DOHH2 (cell line): ENCODE data around the gene NUDC.

Experiments used
- H3F3A ChIP-seq: fragments of 200-600 bp; sonication (generic), shearing (Covaris generic); 2 replicates; pipeline ENCODE4 v1.6.0; 2016; ENCODE audit warnings: antibody characterized with exemption, mild to moderate bottlenecking; ENCODE audit not compliant: control insufficient read depth, insufficient read depth
- H3K27ac ChIP-seq: fragments of 200-600 bp; sonication (generic); 2 replicates; pipeline ENCODE4 v1.5.1; 2014; ENCODE audit warnings: low read depth, mild to moderate bottlenecking, low read length, moderate library complexity
- H3K27me3 ChIP-seq: fragments of 200-600 bp; sonication (generic); 2 replicates; pipeline ENCODE4 v1.6.1; 2014; ENCODE audit warnings: mild to moderate bottlenecking, low read length, mixed read lengths; ENCODE audit not compliant: control insufficient read depth
- H3K36me3 ChIP-seq: fragments of 200-600 bp; sonication (generic); 2 replicates; pipeline ENCODE4 v1.6.1; 2014; ENCODE audit warnings: mild to moderate bottlenecking, low read length, moderate library complexity, mixed read lengths; ENCODE audit not compliant: control insufficient read depth
- H3K4me1 ChIP-seq: fragments of 200-600 bp; sonication (generic); 2 replicates; pipeline ENCODE4 v1.6.1; 2014; ENCODE audit warnings: mild to moderate bottlenecking, low read length, mixed read lengths; ENCODE audit not compliant: control insufficient read depth
- H3K4me2 ChIP-seq: fragments of 200-600 bp; sonication (generic); 2 replicates; pipeline ENCODE4 v1.6.0; 2014; ENCODE audit warnings: mild to moderate bottlenecking, low read length, moderate library complexity
- H3K4me3 ChIP-seq: fragments of 200-600 bp; sonication (generic); 2 replicates; pipeline ENCODE4 v1.5.1; 2014; ENCODE audit warnings: mild to moderate bottlenecking, low read length, mixed read lengths
- H3K79me2 ChIP-seq: fragments of 200-600 bp; sonication (generic); 2 replicates; pipeline ENCODE4 v1.6.1; 2014; ENCODE audit warnings: mild to moderate bottlenecking, low read length, mixed read lengths; ENCODE audit not compliant: control insufficient read depth
- H3K9me2 ChIP-seq: fragments of 200-600 bp; sonication (generic); replicated peaks from 2 replicates; pipeline ENCODE4 v1.6.1; 2014; ENCODE audit warnings: mild to moderate bottlenecking, low read length, mixed read lengths; ENCODE audit not compliant: control insufficient read depth
- H3K9me3 ChIP-seq: fragments of 200-600 bp; sonication (generic); 2 replicates; pipeline ENCODE4 v1.6.1; 2014; ENCODE audit warnings: antibody characterized with exemption, low read length, mixed read lengths; ENCODE audit not compliant: control insufficient read depth, insufficient read depth
- H4K20me1 ChIP-seq: fragments of 200-600 bp; sonication (generic); 2 replicates; pipeline ENCODE4 v1.6.0; 2014; ENCODE audit warnings: low read depth, mild to moderate bottlenecking, antibody characterized with exemption, low read length, moderate library complexity; ENCODE audit not compliant: control insufficient read depth, insufficient read depth
- EZH2phosphoT487 ChIP-seq: fragments of 200-600 bp; sonication (generic); IDR thresholded peaks from 2 replicates; pipeline ENCODE4 v1.6.1; 2017; ENCODE audit warnings: borderline replicate concordance, mild to moderate bottlenecking, antibody characterized with exemption, low read length, moderate library complexity, mixed read lengths
- TF ChIP-seq, protein P1 (sequence below): fragments of 200-600 bp; sonication (generic); IDR thresholded peaks from one replicate; pipeline ENCODE4 v1.5.1; 2014; ENCODE audit warnings: antibody characterized with exemption, mild to moderate bottlenecking, low read depth, low read length; ENCODE audit not compliant: poor library complexity, severe bottlenecking

The NUDC gene

DNA sequence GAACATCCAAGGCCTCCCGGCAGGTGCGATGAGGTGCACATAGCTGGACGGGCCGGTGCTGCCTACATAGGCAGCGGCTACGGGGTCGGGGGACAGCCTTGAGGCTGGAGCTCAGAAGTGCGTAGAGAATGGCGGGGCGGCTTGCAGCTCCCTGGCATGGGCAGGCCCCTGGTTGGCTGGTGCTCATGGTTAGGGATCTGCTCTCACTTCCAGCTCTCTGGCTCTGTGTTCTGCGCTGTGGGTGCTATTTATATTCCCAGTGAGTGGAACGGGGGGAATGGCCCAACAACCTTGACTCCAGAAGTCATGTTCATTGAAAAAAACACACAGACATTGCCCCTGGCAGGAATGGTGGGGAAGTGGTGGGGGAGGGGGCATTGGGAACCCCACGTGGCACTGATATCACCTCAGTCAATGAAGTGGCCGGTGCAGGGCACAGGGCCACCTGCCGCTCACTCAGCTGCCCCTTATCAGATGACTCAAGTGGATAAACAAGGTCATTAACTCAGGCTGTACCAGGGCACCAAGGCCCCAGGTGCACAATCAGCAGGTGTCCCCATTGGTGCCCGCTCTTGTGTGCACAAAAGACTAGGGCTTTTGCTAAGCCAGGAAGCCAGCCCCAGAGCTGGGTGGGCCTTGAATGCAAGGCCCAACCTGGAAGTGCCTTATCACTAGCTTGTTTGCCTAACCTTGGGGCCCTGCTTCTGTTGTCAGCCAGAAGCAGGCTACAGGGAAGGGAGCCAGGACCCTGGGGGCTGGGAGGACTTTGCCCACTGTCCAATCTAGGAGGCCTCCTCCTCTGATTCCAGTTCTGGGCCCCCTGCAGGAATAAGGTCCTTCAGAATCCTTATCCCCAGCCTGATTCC lies 7.6 kb upstream of the NUDC start, which contains the start of gene NR0B2:
NR0B2 (minus strand) TSS at position 222 of the 866 bp plus-strand sequence; CDS start at position 187, 35 bp downstream.
- no peaks in the 10 kb centered on the region for H3K9me2 ChIP-seq
- no peaks in the 10 kb centered on the region for H3K36me3 ChIP-seq
- no peaks in the 10 kb centered on the region for H4K20me1 ChIP-seq
- no peak within 1 kb of the TSS for H3K4me3 ChIP-seq
- no peak for TF ChIP-seq EZH2phosphoT487
- TF ChIP-seq, protein P1, sequence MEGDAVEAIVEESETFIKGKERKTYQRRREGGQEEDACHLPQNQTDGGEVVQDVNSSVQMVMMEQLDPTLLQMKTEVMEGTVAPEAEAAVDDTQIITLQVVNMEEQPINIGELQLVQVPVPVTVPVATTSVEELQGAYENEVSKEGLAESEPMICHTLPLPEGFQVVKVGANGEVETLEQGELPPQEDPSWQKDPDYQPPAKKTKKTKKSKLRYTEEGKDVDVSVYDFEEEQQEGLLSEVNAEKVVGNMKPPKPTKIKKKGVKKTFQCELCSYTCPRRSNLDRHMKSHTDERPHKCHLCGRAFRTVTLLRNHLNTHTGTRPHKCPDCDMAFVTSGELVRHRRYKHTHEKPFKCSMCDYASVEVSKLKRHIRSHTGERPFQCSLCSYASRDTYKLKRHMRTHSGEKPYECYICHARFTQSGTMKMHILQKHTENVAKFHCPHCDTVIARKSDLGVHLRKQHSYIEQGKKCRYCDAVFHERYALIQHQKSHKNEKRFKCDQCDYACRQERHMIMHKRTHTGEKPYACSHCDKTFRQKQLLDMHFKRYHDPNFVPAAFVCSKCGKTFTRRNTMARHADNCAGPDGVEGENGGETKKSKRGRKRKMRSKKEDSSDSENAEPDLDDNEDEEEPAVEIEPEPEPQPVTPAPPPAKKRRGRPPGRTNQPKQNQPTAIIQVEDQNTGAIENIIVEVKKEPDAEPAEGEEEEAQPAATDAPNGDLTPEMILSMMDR: no peak
- H3K79me2 ChIP-seq: no peaks in the 10 kb centered on the region
- no peak within 1 kb of the TSS for H3K4me2 ChIP-seq
- no peaks in the 10 kb centered on the region for H3K9me3 ChIP-seq
- H3K4me1 ChIP-seq: no peaks in the 10 kb centered on the region
- no peaks in the 10 kb centered on the region for H3F3A ChIP-seq
- H3K27me3 ChIP-seq: no peaks in the 10 kb centered on the region
- H3K27ac ChIP-seq: no peak within 1 kb of the TSS

- H3K27me3 ChIP-seq: no peaks in the 10 kb centered on the region
- H3K27ac ChIP-seq: no peak overlapping the region
- no peaks in the 10 kb centered on the region for H3F3A ChIP-seq
- no peaks in the 10 kb centered on the region for H3K9me3 ChIP-seq
- TF ChIP-seq EZH2phosphoT487: no peak
- TF ChIP-seq, protein P1: no peak
- H3K4me3 ChIP-seq: no peak overlapping the region
- H3K9me2 ChIP-seq: no peaks in the 10 kb centered on the region
- H3K4me2 ChIP-seq: no peak overlapping the region
- no peaks in the 10 kb centered on the region for H3K4me1 ChIP-seq
- H3K79me2 ChIP-seq: no peaks in the 10 kb centered on the region
- no peaks in the 10 kb centered on the region for H3K36me3 ChIP-seq
- no peaks in the 10 kb centered on the region for H4K20me1 ChIP-seq
These were observed 6.2 kb upstream of the NUDC start for GRCh38 chr1:26915204-26915842.

GRCh38 chr1:26921126-26921539 lies 410 bp upstream of the NUDC start:
- H3K9me3 ChIP-seq: no peaks in the 10 kb centered on the region

More at GRCh38 chr1:26921126-26921539, 410 bp upstream of the NUDC start:
- peaks cover 37% of the 10 kb centered on the region for H3K79me2 ChIP-seq
- peaks cover 37% of the 10 kb centered on the region for H3K36me3 ChIP-seq
- H3K4me1 ChIP-seq: peaks cover 21% of the 10 kb centered on the region
- H3K4me2 ChIP-seq: peak overlapping the region; percentile 97
- no peaks in the 10 kb centered on the region for H3K9me2 ChIP-seq
- TF ChIP-seq, protein P1: no peak
- no peak for TF ChIP-seq EZH2phosphoT487
- no peak overlapping the region for H3K27ac ChIP-seq
- no peaks in the 10 kb centered on the region for H3F3A ChIP-seq
- H4K20me1 ChIP-seq: peaks cover 17% of the 10 kb centered on the region
- no peaks in the 10 kb centered on the region for H3K27me3 ChIP-seq
- peak overlapping the region; percentile 86 for H3K4me3 ChIP-seq
